HepG2 (cell line): ENCODE measurements around the gene PPIA. TPM values are rescaled to one million over a fixed set of nuclear protein-coding genes. Genes with fewer than 3 reads are reported as not detected.

Experiments
- ATF1 ChIP-seq: IDR thresholded peaks from 2 replicates; pipeline ENCODE4 v1.6.1; 2016; ENCODE audit warnings: mild to moderate bottlenecking, control low read depth
- CHD2 ChIP-seq: IDR thresholded peaks from 2 replicates; pipeline ENCODE4 v1.6.1; 2011; ENCODE audit warnings: low read depth, low read length, improper control_type of control experiment
- CREB1 ChIP-seq, 2 experiments: fragments of 450-650 bp in 1 of 2; IDR thresholded peaks; 2 replicates each; pipeline ENCODE4 v1.6.1; 2016 to 2017; ENCODE audit warnings: control low read depth in 1 of 2, mild to moderate bottlenecking in 1 of 2, missing compliant biosample characterization in 1 of 2, missing genetic modification characterization in 1 of 2
- E2F5 ChIP-seq: sonication (generic); formaldehyde crosslinking; conservative IDR thresholded peaks from 2 replicates; pipeline ENCODE4 v1.4.0; 2020; ENCODE audit warnings: missing genetic modification reagents
- GPBP1L1 ChIP-seq: sonication (generic); formaldehyde crosslinking; IDR thresholded peaks from 2 replicates; pipeline ENCODE4 v1.5.0; 2020; ENCODE audit warnings: mild to moderate bottlenecking, missing genetic modification reagents
- KLF12 ChIP-seq: sonication (generic); formaldehyde crosslinking; IDR thresholded peaks from 2 replicates; pipeline ENCODE4 v1.4.0; 2020; ENCODE audit warnings: missing genetic modification reagents, borderline replicate concordance
- MED1 ChIP-seq: sonication (generic); formaldehyde crosslinking; IDR thresholded peaks from 2 replicates; pipeline ENCODE4 v1.4.0; 2020; ENCODE audit warnings: missing genetic modification reagents
- MXD1 ChIP-seq: sonication (generic); formaldehyde crosslinking; IDR thresholded peaks from 2 replicates; pipeline ENCODE4 v1.4.0; 2020; ENCODE audit warnings: mild to moderate bottlenecking, missing genetic modification reagents
- MXD4 ChIP-seq: IDR thresholded peaks from 2 replicates; pipeline ENCODE4 v1.6.1; 2016; ENCODE audit warnings: mild to moderate bottlenecking, missing biosample characterization, missing genetic modification reagents
- NFYB ChIP-seq: sonication (generic); formaldehyde crosslinking; IDR thresholded peaks from 2 replicates; pipeline ENCODE4 v1.4.0; 2020; ENCODE audit warnings: missing genetic modification reagents
- PAF1 ChIP-seq: IDR thresholded peaks from 2 replicates; pipeline ENCODE4 v1.6.1; 2016; ENCODE audit warnings: missing genetic modification reagents, missing compliant biosample characterization
- PAWR ChIP-seq: sonication (generic); formaldehyde crosslinking; IDR thresholded peaks from 2 replicates; pipeline ENCODE4 v1.4.0; 2020; ENCODE audit warnings: missing genetic modification reagents, mild to moderate bottlenecking, borderline replicate concordance
- PRPF4 ChIP-seq: fragments of 200-400 bp; formaldehyde crosslinking; IDR thresholded peaks from 2 replicates; pipeline ENCODE4 v1.6.1; 2016; ENCODE audit warnings: low read length, low read depth; ENCODE audit not compliant: poor library complexity, severe bottlenecking
- TARDBP ChIP-seq: sonication (generic); formaldehyde crosslinking; IDR thresholded peaks from 2 replicates; pipeline ENCODE4 v1.8.0; 2022; ENCODE audit warnings: mild to moderate bottlenecking, missing genetic modification reagents
- TBX2 ChIP-seq: sonication (generic); formaldehyde crosslinking; IDR thresholded peaks from 2 replicates; pipeline ENCODE4 v1.5.0; 2020; ENCODE audit warnings: missing genetic modification reagents, mild to moderate bottlenecking, borderline replicate concordance
- TEAD3 ChIP-seq: optimal IDR thresholded peaks from 2 replicates; pipeline ENCODE3; 2016; ENCODE audit warnings: borderline replicate concordance
- THAP11 ChIP-seq: IDR thresholded peaks from 2 replicates; pipeline ENCODE4 v1.6.1; 2016; ENCODE audit warnings: missing biosample characterization, missing genetic modification reagents
- TRAFD1 ChIP-seq: sonication (generic); formaldehyde crosslinking; IDR thresholded peaks from 2 replicates; pipeline ENCODE4 v1.5.1; 2020; ENCODE audit warnings: missing genetic modification reagents, mild to moderate bottlenecking, borderline replicate concordance
- TRIM24 ChIP-seq: sonication (generic); formaldehyde crosslinking; IDR thresholded peaks from 2 replicates; pipeline ENCODE4 v1.8.0; 2022; ENCODE audit warnings: mild to moderate bottlenecking, missing genetic modification reagents
- ZNF512B ChIP-seq: sonication (generic); formaldehyde crosslinking; IDR thresholded peaks from 2 replicates; pipeline ENCODE4 v1.5.1; 2020; ENCODE audit warnings: missing genetic modification reagents, mild to moderate bottlenecking, borderline replicate concordance
- ZNF589 ChIP-seq: sonication (generic); formaldehyde crosslinking; conservative IDR thresholded peaks from 2 replicates; pipeline ENCODE4 v1.8.0; 2022; ENCODE audit warnings: mild to moderate bottlenecking, moderate library complexity, missing genetic modification reagents
- ZNF597 ChIP-seq: sonication (generic); formaldehyde crosslinking; IDR thresholded peaks from 2 replicates; pipeline ENCODE4 v1.5.0; 2020; ENCODE audit warnings: missing genetic modification reagents
- ZNF772 ChIP-seq: sonication (generic); formaldehyde crosslinking; IDR thresholded peaks from 2 replicates; pipeline ENCODE4 v1.5.0; 2020; ENCODE audit warnings: mild to moderate bottlenecking, missing genetic modification reagents
- polyA plus RNA-seq, 8 experiments: library from polyadenylated mRNA; depleted of rRNA in 3 of 8; stranded (reverse) in 7 of 8; unstranded in 1 of 8; fragments of >200 nt; fragmentation: Illumina TruSeq in 4 of 8; extraction: Trizol in 4 of 8; gene quantifications; 2 replicates each; pipeline versions ENCODE4 v1.2.1 to v1.2.3, GENCODE V29; 2011 to 2016; ENCODE audit warnings: low read depth in 4 of 8, missing spikeins in 1 of 8, mixed read lengths in 1 of 8; ENCODE audit not compliant: insufficient read depth in 1 of 8
- total RNA-seq, 5 experiments: library from RNA; depleted of rRNA; stranded (reverse); fragments of >200 nt; fragmentation: Illumina TruSeq; extraction: Trizol; gene quantifications; 2 replicates each; pipeline ENCODE4 v1.2.3, GENCODE V29; 2016; ENCODE audit warnings: low read depth in 1 of 5

PPIA gene
- total and polyA plus RNA-seq, 2 of the 13 experiments (the other 11 are each of a cell fraction or from before 2014, with no cell fraction given): 2,268 to 3,010 TPM

GRCh38 chr7:44796034-44796503 is 412 bp upstream of the PPIA start (continued):
- TF ChIP-seq ZNF597 (CRISPR knock-in tag): no peak
- TF ChIP-seq MXD1 (CRISPR knock-in tag): no peak; the same call in 1 of the 2 replicates
- no peak; the same call in 1 of the 2 replicates for TF ChIP-seq ZNF512B
- no peak for TF ChIP-seq NFYB
- TF ChIP-seq E2F5 (CRISPR knock-in tag): no peak
- TF ChIP-seq TBX2 (CRISPR knock-in tag): no peak
- TF ChIP-seq GPBP1L1 (CRISPR knock-in tag): no peak
- TF ChIP-seq THAP11 (CRISPR knock-in tag): no peak
- peak; percentile 33; the same call in 1 of the 2 replicates for TF ChIP-seq ZNF772
- TF ChIP-seq MXD4: no peak
- TF ChIP-seq TARDBP (CRISPR knock-in tag): no peak
- TF ChIP-seq PAF1 (CRISPR knock-in tag): no peak
- TF ChIP-seq PAWR (CRISPR knock-in tag): no peak
- TF ChIP-seq TRIM24 (CRISPR knock-in tag): no peak
- TF ChIP-seq TRAFD1 (CRISPR knock-in tag): 0 out of 2 replicates have a peak, but pooled peaks have one; percentile 75
- no peak for TF ChIP-seq ATF1 (CRISPR knock-in tag)
- TF ChIP-seq CHD2: no peak
- peak; percentile 89 for TF ChIP-seq TEAD3 (CRISPR knock-in tag)
- TF ChIP-seq MED1: peak; percentile 22
- TF ChIP-seq PRPF4: no peak
- TF ChIP-seq KLF12: no peak
- TF ChIP-seq ZNF589 (CRISPR knock-in tag): peak; percentile 93; the same call in 1 of the 2 replicates
- no peak for TF ChIP-seq CREB1 (IDR thresholded peaks at IDR 0.05)
- no peak for TF ChIP-seq CREB1 (CRISPR knock-in tag; IDR thresholded peaks at IDR 0.05)
